NCI-H526 (cell line): ENCODE results near the gene FAM83E.

Experiments
- DNase-seq, 2 experiments: peaks; one replicate each; lab custom pipeline; 2025; lab: John Stamatoyannopoulos, UW

Gene FAM83E

DNA sequence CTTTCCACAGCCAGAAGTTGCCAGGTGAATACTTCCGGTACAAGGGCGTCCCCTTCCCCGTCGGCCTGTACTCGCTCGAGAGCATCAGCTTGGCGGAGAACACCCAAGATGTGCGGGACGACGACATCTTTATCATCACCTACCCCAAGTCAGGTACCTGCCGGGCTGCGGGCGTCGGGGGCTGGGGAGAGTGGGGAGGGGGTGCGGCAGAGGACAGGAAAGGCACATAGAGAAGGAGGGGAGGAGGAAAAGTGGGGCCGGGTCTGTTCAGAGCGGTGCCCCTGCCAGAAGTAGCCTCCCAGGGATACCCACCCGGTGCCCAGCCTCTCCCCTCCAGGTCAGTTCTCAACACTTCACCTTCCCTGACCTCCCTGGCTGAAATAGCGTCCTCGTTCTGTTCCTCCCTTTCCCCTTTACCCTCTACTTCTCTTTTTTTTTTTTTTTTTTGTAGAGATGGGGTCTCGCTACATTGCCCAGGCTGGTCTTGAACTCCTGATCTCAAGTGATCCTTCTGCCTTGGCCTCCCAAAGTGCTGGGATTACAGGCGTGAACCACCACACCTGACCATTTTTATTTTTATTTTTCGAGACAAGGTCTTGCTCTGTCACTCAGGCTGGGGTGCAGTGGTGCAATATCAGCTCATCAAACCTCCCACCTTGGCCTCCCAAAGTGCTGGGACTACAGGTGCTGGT lies 38.8 kb downstream of the FAM83E start:
- no peak for DNase-seq

DNA sequence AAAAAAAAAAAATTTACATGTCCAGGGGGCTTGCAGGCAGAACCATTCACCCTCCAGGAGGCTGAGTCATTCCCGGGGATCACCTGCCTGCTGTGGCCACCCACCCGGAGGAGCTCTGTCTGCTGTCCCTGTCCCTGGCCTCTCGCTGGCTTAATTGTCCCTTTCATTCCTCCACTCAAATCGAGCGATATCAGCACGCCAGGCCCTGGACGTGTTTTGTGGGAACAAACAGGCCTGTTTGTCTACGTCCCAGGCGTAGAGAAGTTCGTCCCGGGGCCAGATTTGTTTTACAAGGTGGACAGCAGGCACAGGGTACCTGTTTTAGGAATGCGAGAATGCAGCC lies 41.7 kb downstream of the FAM83E start:
- no peak for DNase-seq

DNA sequence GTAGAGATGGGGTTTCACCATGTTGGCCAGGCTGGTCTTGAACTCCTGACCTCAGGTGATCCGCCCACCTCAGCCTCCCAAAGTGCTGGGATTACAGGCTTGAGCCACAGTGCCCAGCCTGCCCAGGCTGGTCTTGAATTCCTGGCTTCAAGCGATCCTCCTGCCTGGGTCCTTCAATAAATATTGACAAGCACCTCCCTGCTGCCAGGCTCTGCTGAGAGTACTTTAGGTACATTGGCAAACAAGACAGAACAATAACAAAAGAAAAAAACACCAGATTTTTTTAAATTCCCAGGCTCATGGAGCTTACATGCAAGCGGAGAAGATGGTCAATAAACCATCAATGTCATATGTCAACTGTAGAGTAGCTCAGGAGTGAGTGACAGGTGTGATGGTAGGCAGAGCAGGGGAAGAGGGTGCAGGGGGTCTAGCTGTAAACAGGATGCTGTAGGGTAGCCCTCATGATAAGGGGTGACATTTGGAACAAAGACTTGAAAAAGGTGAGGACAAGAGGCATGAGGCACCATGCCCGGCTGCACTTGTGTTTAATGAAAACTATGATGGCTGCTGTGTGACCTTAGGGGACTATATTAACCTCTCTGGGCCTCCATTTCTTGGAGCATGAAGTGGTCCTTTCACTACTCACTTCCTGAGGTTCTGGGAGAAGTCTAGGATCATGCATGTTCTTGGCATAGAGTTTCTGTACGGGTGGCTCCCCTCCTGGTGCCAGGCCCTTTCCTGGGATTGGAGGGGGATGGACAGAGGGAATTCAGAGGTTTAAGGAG lies 43.3 kb downstream of the FAM83E start:
- DNase-seq, result no peak

DNA sequence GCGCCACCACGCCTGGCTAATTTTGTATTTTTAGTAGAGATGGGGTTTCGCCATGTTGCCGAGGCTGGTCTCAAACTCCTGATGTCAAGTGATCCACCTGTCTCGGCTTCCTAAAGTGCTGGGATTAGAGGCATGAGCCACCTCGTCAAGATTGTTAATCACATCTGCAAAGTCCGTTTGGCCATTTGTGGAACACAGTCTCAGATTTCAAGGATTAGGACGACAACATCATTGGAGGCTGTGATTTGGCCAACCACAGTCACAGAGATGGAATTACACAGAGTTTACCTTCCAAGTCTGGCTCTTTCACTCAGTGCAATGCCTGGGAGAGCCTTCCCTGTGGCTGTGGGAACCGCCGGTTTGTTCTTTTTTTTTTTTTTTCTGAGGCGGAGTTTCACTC lies 45.1 kb downstream of the FAM83E start:
- no peak for DNase-seq

DNA sequence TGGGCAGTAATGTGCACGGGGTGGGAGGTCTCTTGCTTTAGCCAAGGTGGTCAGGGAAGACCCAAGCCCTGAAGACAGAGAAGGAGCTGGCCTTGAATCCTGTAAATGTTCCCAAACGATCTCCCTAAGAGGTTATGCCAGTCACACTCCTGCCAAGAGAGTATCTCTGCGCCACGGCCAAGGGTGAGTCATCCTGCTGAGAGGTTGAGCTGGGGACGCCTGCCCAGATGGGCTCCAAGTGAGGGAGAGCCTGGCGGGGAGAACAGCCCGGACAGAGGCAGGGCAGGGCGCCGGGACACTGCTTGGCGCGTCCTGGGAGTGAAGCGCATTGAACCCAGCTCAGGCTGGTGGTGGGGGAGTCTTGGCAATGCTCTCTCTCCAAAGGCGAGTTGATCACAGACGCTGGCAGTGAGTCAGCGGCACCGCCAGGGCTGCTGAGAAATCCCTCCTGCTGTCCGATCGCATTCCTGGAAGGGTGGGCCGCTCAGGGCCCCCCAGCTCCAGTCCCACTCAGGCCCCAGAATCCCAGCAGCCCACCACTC lies 46.5 kb downstream of the FAM83E start:
- no peak for DNase-seq

DNA sequence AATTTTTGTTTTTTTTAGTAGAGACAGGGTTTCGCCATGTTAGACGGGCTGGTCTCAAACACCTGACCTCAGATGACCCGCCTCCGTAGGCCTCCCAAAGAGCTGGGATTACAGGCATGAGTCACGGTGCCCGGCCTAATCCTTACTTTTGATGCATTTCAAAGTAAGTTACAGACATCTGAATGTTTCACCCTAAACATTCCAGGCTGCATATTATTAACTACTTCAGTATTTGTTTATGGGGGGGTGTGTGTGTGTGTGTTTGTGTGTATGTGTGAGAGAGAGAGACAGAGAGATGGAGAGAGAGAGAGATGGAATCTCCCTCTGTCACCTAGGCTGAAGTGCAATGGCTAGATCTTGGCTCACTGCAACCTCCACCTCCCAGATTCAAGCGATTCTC lies 49.8 kb downstream of the FAM83E start:
- no peak for DNase-seq
